Endothelial cell (in vitro differentiated cells): ENCODE measurements around the gene MORC1. TPM values are rescaled to one million over a fixed set of nuclear protein-coding genes. Genes with fewer than 3 reads are reported as not detected.

ENCODE experiments used
- DNase-seq: peaks from one replicate; pipeline ENCODE4 v3.0.0; 2021; ENCODE audit warnings: low spot score
- H3K27ac Mint-ChIP-seq: one replicate; pipeline ENCODE4 v1.8.0; 2021; ENCODE audit warnings: mixed read lengths, inconsistent platforms; ENCODE audit not compliant: unreplicated experiment
- H3K27me3 Mint-ChIP-seq: one replicate; pipeline ENCODE4 v1.8.0; 2021; ENCODE audit warnings: mild to moderate bottlenecking, moderate library complexity, mixed read lengths, inconsistent platforms; ENCODE audit not compliant: unreplicated experiment
- H3K36me3 Mint-ChIP-seq: one replicate; pipeline ENCODE4 v1.8.0; 2021; ENCODE audit warnings: mild to moderate bottlenecking, low read depth, mixed read lengths, inconsistent platforms; ENCODE audit not compliant: unreplicated experiment
- H3K4me1 Mint-ChIP-seq: one replicate; pipeline ENCODE4 v1.8.0; 2021; ENCODE audit warnings: mild to moderate bottlenecking, mixed read lengths, inconsistent platforms; ENCODE audit not compliant: unreplicated experiment
- H3K4me3 Mint-ChIP-seq: one replicate; pipeline ENCODE4 v1.8.0; 2021; ENCODE audit warnings: mild to moderate bottlenecking, mixed read lengths, inconsistent platforms; ENCODE audit not compliant: unreplicated experiment
- H3K9me3 Mint-ChIP-seq: one replicate; pipeline ENCODE4 v1.8.0; 2021; ENCODE audit warnings: mixed read lengths, inconsistent platforms; ENCODE audit not compliant: unreplicated experiment
- long read RNA-seq: library from polyadenylated mRNA; unstranded; transcript quantifications from one replicate; pipeline ENCODE4 v2.0.0, GENCODE V29; 2020; ENCODE audit not compliant: unreplicated experiment
- total RNA-seq: library from RNA; stranded (reverse); fragmentation: NEBNext Ultra II Directional; extraction: Animal tissue kit (Norgen Biotek cat#: 25700); gene quantifications from one replicate; pipeline ENCODE4 v1.2.1, GENCODE V29; 2021; ENCODE audit not compliant: unreplicated experiment
- TF ChIP-seq, protein P1 (sequence below): fragments of 200-600 bp; sonication (generic); IDR thresholded peaks from one replicate; pipeline ENCODE4 v1.5.0; 2021; ENCODE audit warnings: antibody characterized with exemption; ENCODE audit not compliant: unreplicated experiment

Gene MORC1, protein sequence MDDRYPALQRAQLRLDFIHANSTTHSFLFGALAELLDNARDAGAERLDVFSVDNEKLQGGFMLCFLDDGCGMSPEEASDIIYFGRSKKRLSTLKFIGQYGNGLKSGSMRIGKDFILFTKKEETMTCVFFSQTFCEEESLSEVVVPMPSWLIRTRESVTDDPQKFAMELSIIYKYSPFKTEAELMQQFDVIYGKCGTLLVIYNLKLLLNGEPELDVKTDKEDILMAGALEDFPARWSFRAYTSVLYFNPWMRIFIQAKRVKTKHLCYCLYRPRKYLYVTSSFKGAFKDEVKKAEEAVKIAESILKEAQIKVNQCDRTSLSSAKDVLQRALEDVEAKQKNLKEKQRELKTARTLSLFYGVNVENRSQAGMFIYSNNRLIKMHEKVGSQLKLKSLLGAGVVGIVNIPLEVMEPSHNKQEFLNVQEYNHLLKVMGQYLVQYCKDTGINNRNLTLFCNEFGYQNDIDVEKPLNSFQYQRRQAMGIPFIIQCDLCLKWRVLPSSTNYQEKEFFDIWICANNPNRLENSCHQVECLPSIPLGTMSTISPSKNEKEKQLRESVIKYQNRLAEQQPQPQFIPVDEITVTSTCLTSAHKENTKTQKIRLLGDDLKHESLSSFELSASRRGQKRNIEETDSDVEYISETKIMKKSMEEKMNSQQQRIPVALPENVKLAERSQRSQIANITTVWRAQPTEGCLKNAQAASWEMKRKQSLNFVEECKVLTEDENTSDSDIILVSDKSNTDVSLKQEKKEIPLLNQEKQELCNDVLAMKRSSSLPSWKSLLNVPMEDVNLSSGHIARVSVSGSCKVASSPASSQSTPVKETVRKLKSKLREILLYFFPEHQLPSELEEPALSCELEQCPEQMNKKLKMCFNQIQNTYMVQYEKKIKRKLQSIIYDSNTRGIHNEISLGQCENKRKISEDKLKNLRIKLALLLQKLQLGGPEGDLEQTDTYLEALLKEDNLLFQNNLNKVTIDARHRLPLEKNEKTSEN
- total RNA-seq = 0.10 TPM
- long read RNA-seq = 0 reads

DNA sequence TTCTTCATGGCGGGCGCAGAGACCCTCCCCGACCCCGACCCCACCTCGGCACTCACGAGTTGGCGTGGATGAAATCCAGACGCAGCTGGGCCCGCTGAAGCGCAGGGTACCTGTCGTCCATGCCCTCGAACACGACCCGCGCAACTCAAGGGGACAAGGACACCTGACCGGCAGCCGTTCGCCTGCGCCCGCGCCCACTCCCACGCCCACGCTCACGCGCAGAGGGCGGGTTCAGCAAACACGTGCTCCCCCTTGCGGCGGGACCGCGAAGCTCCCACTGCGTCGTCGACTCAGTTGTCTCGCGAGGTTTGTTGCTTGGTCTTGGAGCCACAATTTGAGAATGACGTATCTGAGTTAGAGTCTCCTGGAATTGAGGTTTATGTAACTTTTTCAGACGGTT, at the start of gene MORC1:
Gene MORC1 (minus strand): TSS at position 196 of the 400 bp plus-strand sequence. CDS start 75 bp downstream, at position 121.
- peaks cover 5% of the 10 kb centered on the region for H3K9me3 Mint-ChIP-seq
- peaks cover 2% of the 10 kb centered on the region for H3K27me3 Mint-ChIP-seq

DNA sequence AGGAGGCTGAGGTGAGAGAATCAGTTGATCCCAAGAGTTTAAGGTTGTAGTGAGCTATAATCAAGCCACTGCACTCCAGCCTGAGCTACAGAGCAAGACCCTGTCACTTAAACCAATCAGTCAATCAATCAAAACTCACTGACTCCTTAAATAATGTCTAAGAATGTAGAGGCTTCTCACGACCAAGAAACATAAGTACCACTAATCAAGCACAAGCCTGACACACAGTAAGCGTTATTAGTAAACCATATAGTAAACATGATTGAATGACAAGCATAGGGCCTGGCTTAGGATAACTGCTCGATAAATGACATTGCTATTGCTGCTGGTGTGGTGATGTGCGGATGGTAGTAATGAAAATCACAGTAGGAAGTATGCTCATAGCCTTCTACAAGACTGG, 48.0 kb upstream of the MORC1 start:
- TF ChIP-seq, protein P1, sequence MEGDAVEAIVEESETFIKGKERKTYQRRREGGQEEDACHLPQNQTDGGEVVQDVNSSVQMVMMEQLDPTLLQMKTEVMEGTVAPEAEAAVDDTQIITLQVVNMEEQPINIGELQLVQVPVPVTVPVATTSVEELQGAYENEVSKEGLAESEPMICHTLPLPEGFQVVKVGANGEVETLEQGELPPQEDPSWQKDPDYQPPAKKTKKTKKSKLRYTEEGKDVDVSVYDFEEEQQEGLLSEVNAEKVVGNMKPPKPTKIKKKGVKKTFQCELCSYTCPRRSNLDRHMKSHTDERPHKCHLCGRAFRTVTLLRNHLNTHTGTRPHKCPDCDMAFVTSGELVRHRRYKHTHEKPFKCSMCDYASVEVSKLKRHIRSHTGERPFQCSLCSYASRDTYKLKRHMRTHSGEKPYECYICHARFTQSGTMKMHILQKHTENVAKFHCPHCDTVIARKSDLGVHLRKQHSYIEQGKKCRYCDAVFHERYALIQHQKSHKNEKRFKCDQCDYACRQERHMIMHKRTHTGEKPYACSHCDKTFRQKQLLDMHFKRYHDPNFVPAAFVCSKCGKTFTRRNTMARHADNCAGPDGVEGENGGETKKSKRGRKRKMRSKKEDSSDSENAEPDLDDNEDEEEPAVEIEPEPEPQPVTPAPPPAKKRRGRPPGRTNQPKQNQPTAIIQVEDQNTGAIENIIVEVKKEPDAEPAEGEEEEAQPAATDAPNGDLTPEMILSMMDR = no peak
- no peaks in the 10 kb centered on the region for H3K27me3 Mint-ChIP-seq

More for the DNA sequence above, at the start of gene MORC1:
- DNase-seq = no peak
- Mint-ChIP-seq H3K4me1 (peaks cover 3% of the 10 kb centered on the region), H3K36me3 (peaks cover 5% of the 10 kb centered on the region), H3K27ac (no peak within 1 kb of the TSS), H3K4me3 (no peak within 1 kb of the TSS)
- TF ChIP-seq, protein P1 = no peak

DNA sequence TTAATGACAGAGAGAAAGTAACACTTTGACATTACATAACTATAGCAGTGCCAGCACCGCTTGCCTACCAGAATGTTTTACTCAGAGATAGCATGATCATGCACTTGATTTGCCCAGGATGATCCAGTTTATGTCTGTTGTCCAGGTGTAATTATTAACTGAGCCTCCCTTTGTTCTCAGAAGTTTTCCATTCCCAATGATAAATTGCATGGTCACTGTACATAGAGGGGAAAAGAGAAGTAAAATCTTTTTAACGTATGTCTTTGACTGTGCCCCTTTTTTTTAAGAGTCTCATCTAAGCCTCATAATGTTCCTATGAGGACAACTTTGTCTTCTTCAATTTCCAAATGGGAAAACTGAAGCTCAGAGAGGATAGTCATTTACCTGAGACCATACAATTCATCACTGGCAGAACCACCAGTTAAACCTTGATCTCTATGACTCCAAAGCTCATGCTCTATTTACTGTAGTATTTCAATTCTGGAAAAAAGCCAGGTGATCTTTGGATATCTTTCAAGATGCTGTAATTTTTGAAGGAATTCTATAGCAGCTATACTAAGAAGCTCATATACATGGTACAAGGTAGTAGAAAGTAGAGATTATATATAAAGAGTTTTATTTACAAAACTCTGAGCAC, 43.7 kb upstream of the MORC1 start:
- DNase-seq = no peak
- no peaks in the 10 kb centered on the region for H3K36me3 Mint-ChIP-seq
- no peaks in the 10 kb centered on the region for H3K4me1 Mint-ChIP-seq
- no peaks in the 10 kb centered on the region for H3K27me3 Mint-ChIP-seq
- no peak overlapping the region for H3K27ac Mint-ChIP-seq
- H3K4me3 Mint-ChIP-seq = no peak overlapping the region
- TF ChIP-seq, protein P1 = no peak
- no peaks in the 10 kb centered on the region for H3K9me3 Mint-ChIP-seq

More for the DNA sequence above, 48.0 kb upstream of the MORC1 start:
- H3K4me3 Mint-ChIP-seq = no peak overlapping the region
- no peak overlapping the region for H3K27ac Mint-ChIP-seq
- no peaks in the 10 kb centered on the region for H3K36me3 Mint-ChIP-seq
- DNase-seq = no peak
- H3K9me3 Mint-ChIP-seq = no peaks in the 10 kb centered on the region
- no peaks in the 10 kb centered on the region for H3K4me1 Mint-ChIP-seq

DNA sequence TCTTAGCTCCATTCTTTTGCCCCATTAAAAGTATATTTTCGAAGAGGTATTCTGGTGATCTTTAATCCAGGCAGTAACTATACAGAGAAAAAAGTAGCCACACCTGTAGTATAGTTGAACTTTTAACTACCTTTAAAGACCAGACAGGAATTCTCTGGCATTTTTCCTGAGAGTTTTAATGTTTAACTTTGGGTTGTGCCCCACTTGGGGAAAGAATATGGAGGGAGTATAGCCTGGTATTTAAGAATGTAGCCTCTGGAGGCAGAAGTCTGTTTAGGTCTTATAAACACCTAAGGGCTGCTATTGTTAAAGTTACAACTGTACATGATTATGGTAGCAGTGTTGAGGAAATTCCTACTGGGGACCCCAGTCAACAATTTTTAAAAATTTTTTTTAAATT, 37.9 kb upstream of the MORC1 start:
- no peaks in the 10 kb centered on the region for H3K27me3 Mint-ChIP-seq
- TF ChIP-seq, protein P1 = no peak
- no peaks in the 10 kb centered on the region for H3K9me3 Mint-ChIP-seq
- no peak overlapping the region for H3K27ac Mint-ChIP-seq
- no peak overlapping the region for H3K4me3 Mint-ChIP-seq
- no peaks in the 10 kb centered on the region for H3K4me1 Mint-ChIP-seq
- DNase-seq = no peak
- no peaks in the 10 kb centered on the region for H3K36me3 Mint-ChIP-seq
